Right atrium auricular region (tissue), 2 donors: ENCODE results near the gene CDC42EP3. TPM values are rescaled to one million over a fixed set of nuclear protein-coding genes. Genes with fewer than 3 reads are reported as not detected.

Experiments used
- DNase-seq: peaks from one replicate; pipeline ENCODE4 v3.0.0-alpha.2; 2019; ENCODE audit warnings: low spot score
- H3K27ac ChIP-seq, 2 donors: fragments of 200-600 bp; sonication (generic); 1 replicate in 1 of 2; 2 replicates in 1 of 2; pipeline ENCODE4 v1.5.1; 2016 to 2019
- H3K27me3 ChIP-seq, 2 donors: fragments of 200-600 bp; sonication (generic); one replicate each; pipeline versions ENCODE4 v1.5.1 to v1.6.0; 2017 to 2019
- H3K36me3 ChIP-seq: fragments of 200-600 bp; sonication (generic); one replicate; pipeline ENCODE4 v1.5.1; 2016
- H3K4me1 ChIP-seq, 2 donors: fragments of 200-600 bp; sonication (generic); one replicate each; pipeline versions ENCODE4 v1.5.1 to v1.6.0; 2017 to 2019
- H3K4me3 ChIP-seq, 2 donors: fragments of 200-600 bp; sonication (generic); 1 replicate in 1 of 2; 2 replicates in 1 of 2; pipeline ENCODE4 v1.5.1; 2017 to 2019; ENCODE audit warnings: mild to moderate bottlenecking in 1 of 2, moderate library complexity in 1 of 2
- H3K9me3 ChIP-seq, 2 donors: fragments of 200-600 bp; sonication (generic); one replicate each; pipeline ENCODE4 v1.5.1; 2019
- CTCF ChIP-seq, 2 donors: fragments of 200-600 bp; sonication (generic); IDR thresholded peaks; one replicate each; pipeline ENCODE4 v1.5.1; 2019; ENCODE audit warnings: antibody characterized with exemption in 2 of 2
- total RNA-seq, 2 donors: library from RNA; depleted of rRNA; stranded (reverse); fragments of >200 nt; gene quantifications; one replicate each; pipeline ENCODE4 v1.1.0, GENCODE V29; 2016

Gene CDC42EP3
- total RNA-seq, 2 donors from 2014 or later: 38.5 to 105 TPM

DNA sequence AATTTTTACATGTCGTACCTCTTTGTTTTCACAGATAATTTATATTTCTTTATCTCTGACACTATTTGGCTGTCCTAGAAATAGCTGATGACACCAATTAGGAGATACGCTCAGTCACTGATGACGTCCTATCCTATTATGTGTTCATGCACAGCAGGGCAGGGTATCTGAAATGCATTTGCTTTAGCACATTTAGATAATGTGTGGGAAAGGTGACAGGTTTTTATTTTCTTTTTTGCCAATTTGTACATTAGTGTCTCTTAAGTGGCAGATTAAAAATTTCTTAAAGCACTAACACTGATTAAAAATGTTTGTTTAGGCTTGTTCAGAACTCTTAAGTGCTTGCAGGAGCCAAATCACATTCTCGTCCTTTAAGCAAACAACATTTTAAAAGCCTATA is 39.7 kb downstream of the CDC42EP3 start:
- H3K4me3 ChIP-seq: no peak overlapping the region
- H3K9me3 ChIP-seq: no peaks in the 10 kb centered on the region
- H3K4me1 ChIP-seq: peaks cover 0 to 8% of the 10 kb centered on the region in 2 donors
- no peaks in the 10 kb centered on the region for H3K36me3 ChIP-seq
- no peaks in the 10 kb centered on the region for H3K27me3 ChIP-seq
- no peak for DNase-seq
- no peak for TF ChIP-seq CTCF (IDR thresholded peaks at IDR 0.05)
- peak overlapping the region in 1 of 2 donors; percentile 52 for H3K27ac ChIP-seq

DNA sequence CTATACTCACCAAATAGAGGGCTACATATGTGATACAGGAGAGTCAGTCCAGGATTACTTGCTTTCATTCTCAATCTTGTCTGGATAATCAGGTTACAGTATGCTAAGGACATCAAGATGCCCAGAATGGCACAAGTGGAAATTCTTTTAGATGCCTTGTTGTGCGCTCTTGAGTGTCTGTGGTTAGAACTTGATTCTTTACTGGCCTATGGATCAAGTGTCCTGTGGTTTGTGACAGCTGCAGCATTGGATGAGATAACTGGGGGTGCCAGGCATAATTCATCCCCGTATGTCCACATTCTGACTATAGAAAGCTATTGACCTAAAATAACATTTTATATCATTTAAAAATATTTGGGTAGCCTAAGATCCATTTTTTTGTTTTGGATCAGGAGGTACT is 40.1 kb downstream of the CDC42EP3 start:
- no peaks in the 10 kb centered on the region for H3K27me3 ChIP-seq
- no peak for DNase-seq
- H3K4me1 ChIP-seq: peaks cover 0 to 10% of the 10 kb centered on the region in 2 donors
- TF ChIP-seq CTCF (IDR thresholded peaks at IDR 0.05): no peak
- no peaks in the 10 kb centered on the region for H3K9me3 ChIP-seq
- H3K4me3 ChIP-seq: no peak overlapping the region
- no peaks in the 10 kb centered on the region for H3K36me3 ChIP-seq
- H3K27ac ChIP-seq: peak overlapping the region in 1 of 2 donors; percentile 52

- Histone ChIP-seq H3K27me3 (no peaks in the 10 kb centered on the region), H3K4me1 (peaks cover 0 to 15% of the 10 kb centered on the region in 2 donors), H3K4me3 (no peak overlapping the region), H3K27ac (no peak overlapping the region), H3K9me3 (no peaks in the 10 kb centered on the region), H3K36me3 (no peaks in the 10 kb centered on the region)
- no peak for DNase-seq
- TF ChIP-seq CTCF (IDR thresholded peaks at IDR 0.05): no peak
These were observed 40.7 kb downstream of the CDC42EP3 start for GRCh38 chr2:37630776-37631175.

- Histone ChIP-seq H3K27ac (no peak overlapping the region), H3K36me3 (no peaks in the 10 kb centered on the region), H3K4me1 (peaks cover 0 to 18% of the 10 kb centered on the region in 2 donors)
These were observed 41.1 kb downstream of the CDC42EP3 start for GRCh38 chr2:37630301-37630700.

DNA sequence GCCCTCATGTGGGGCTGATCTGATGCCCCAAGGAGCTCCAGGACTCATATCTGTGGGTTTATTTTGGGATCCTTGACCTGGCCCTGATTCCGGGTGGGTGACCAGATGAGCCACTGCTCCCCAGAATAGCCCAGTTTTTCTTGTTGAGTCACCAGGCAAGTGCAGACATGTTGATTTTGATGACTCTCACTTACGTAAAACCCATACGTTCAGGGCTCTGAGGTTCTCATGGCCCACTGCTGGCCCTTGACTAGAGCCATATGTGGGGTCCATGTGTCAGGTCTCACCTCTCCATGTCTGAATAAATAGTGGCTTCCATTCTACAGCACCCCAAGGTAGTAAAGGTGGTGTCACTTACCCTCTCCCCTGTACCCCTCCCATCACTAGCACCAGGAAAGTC is 41.9 kb downstream of the CDC42EP3 start:
- no peak for DNase-seq
- no peaks in the 10 kb centered on the region for H3K27me3 ChIP-seq
- H3K4me1 ChIP-seq: peaks cover 0 to 20% of the 10 kb centered on the region in 2 donors
- TF ChIP-seq CTCF (IDR thresholded peaks at IDR 0.05): no peak
- no peaks in the 10 kb centered on the region for H3K9me3 ChIP-seq
- no peak overlapping the region for H3K27ac ChIP-seq
- H3K4me3 ChIP-seq: no peak overlapping the region
- H3K36me3 ChIP-seq: no peaks in the 10 kb centered on the region

More at GRCh38 chr2:37630301-37630700, 41.1 kb downstream of the CDC42EP3 start:
- H3K9me3 ChIP-seq: no peaks in the 10 kb centered on the region
- no peak overlapping the region for H3K4me3 ChIP-seq
- no peak for TF ChIP-seq CTCF (IDR thresholded peaks at IDR 0.05)
- DNase-seq: no peak
- no peaks in the 10 kb centered on the region for H3K27me3 ChIP-seq

DNA sequence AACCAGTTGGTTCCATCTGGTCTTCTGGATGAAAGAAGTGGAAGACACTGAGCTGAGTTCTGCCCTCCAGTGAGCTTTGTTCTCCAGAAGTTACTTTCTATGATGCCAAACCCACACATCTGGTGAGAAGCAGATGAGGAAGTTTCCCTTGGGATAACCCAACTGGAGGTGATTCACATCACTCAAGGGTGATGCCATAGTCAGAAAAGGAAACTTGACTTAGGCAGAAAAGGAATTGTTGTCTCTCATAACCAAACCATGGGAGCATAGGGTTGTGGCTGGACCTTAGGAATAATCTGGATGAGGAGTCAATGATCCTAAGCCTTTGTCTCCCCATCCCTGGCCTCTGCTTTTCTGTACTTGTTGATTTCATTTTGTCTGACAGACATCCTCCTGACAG is 43.7 kb downstream of the CDC42EP3 start:
- DNase-seq: no peak
- no peaks in the 10 kb centered on the region for H3K9me3 ChIP-seq
- H3K36me3 ChIP-seq: no peaks in the 10 kb centered on the region
- H3K4me3 ChIP-seq: no peak overlapping the region
- no peak overlapping the region for H3K27ac ChIP-seq
- no peaks in the 10 kb centered on the region for H3K27me3 ChIP-seq
- TF ChIP-seq CTCF (IDR thresholded peaks at IDR 0.05): no peak
- peaks cover 0 to 20% of the 10 kb centered on the region in 2 donors for H3K4me1 ChIP-seq
